NCI-H2227 treated with DMSO at 0.1 percent for 48 hours (cell line): ENCODE measurements around the gene F5.

ENCODE experiments used
- DNase-seq: peaks from one replicate; lab custom pipeline; 2025; lab: John Stamatoyannopoulos, UW

F5 gene

DNA sequence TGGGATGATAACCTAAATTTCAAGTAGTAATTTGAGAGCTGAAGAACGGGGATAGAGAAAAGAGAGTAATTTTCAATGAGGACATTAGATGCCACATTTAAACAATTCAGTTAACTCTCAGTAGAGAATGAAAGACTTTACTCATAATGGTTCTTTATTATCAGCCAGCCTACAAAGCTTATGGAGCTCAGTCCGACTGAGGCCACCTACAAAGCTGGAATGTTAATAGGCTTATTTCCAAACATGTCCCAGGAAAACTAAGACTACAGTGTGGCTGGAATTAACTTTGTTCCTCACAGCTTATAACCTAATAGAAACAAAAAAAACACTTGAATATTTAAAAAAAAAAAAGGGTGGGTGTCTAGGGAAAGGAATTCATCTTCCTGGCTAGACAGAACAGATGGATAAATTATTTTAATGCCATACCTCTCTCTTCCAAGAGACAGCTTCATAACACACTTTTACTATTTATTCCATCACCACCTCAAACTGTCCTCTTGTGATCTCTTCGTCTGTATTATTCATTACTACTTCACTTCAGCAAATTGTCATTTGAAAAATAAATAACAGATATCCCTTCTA lies 110.4 kb downstream of the F5 start:
- no peak for DNase-seq

GRCh38 chr1:169474302-169474995 lies 111.8 kb downstream of the F5 start:
- no peak for DNase-seq

- no peak for DNase-seq
Observed at GRCh38 chr1:169473347-169473746, 112.9 kb downstream of the F5 start.

- no peak for DNase-seq
Observed at GRCh38 chr1:169472738-169473137, 113.5 kb downstream of the F5 start.

DNA sequence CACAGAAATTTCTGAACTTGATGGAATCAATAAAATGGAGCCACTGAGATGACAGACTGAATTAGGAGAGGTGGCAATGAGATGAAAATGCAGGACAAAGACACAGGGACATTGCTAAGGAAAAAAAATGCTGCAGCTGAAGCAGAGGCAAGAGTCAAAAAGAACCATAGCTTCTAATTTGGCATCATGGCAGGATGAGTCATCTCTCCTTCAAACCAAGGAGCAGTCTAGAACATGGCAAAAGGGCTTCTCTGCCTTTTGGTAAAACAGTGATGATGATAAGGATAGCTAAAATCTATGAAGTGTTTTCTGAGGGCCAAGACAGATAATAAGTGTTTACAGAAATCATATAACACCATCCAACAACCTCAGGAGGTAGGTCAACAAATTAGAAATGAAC lies 117.3 kb downstream of the F5 start:
- DNase-seq, result no peak

DNA sequence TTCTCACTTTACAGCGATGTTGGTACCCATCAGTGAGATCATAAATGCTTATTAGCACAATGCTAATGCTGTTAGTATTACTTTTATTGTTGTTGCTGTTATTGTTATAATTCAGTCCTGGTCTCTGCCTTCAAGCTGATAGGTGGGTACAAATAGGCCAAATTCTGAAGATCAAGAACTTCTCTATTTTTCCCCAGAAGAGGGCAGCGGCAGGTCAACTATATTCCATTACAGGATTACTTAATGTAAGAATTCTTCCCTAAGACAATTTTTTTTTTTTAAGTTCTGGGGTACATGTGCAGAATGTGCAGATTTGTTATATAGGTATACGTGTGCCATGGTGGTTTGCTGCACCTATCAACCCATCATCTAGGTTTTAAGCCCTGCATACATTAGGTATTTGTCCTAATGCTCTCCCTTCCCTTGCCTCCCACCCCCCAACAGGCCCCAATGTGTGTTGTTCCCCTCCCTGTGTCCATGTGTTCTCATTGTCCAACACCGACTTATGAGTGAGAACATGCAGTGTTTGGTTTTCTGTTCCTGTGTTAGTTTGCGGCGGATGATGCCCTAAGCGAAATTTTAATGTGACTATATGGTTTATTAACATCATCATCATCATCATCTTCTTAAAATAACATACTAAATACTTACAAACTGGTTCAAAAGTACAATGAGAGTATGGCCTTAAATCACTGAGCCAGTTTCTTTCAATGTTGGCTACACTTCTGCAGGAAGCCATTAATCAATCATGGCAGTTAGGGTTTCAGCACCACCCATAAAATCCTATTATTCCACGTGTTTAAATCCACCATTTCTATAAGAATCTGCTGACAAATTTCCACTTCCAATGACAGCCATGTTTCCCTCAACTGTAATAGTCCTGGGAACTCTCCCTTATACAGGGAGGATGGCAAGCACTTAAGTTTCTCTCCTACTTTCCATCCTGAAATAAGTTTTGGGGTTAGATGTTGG lies 119.7 kb downstream of the F5 start:
- no peak for DNase-seq

DNA sequence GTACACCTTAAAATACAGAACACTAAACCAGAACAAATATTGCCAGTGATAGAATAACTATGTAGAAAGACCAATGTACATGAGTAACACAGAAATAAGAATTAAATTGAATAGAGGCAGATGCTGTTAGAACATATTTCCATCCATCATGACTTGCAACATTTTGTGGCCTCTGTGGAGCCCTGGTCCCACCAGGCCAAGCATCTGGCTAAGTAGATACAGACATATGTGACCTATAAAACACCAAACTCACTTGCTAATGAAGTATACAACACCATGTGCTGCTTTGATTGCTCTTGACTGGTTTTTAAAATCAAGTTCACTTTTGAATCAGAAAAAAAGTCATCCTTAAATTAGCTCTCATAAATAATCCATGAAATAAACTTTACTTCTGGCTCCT lies 121.0 kb downstream of the F5 start:
- DNase-seq, result no peak
